Medulla oblongata (tissue), 1 donor: ENCODE data around the gene TNP2.

Experiments used
- DNase-seq: peaks from one replicate; pipeline ENCODE4 v3.0.0-alpha.2; 2015; ENCODE audit errors: extremely low spot score

The TNP2 gene

GRCh38 chr16:11268921-11269375, at the start of gene TNP2:
Gene TNP2 (minus strand): TSS chr16:11269325. CDS start chr16:11269262, 63 bp downstream.
- DNase-seq = no peak

- DNase-seq = no peak
These were observed 49.7 kb upstream of the TNP2 start for GRCh38 chr16:11318817-11319216.

DNA sequence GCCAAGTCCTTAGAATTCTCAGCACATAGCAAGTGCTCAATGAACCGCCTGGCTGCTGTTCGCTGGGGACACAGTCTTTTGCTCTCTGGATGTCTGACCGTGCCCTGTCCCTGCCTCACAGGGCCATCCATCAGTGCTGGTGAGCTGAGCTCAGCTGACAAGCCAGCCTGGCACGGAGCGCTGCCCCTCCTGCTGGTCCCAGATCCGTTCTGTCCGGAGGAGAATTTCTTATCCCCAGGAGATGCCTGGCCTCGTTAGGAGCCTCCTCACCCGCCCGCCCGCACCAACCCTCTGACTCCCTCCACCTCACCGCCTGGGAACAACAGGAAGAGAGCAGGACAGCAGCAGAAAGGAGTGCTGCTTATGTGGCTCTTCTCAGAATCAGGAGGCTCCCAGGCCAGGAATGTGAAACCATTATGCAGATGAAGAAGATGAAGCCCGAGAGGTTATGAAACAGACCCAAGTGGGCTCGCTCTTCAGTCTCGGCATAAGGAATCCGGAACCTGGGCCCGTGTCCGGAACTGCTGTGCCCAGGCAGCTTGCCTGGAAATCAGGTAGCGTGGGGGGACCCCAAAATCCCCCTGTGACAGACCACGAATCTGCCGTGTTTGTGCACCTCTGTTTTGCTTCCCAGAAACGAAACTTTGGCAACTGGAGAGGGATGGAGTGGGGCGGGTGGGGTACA, 47.3 kb upstream of the TNP2 start:
- DNase-seq = no peak

DNA sequence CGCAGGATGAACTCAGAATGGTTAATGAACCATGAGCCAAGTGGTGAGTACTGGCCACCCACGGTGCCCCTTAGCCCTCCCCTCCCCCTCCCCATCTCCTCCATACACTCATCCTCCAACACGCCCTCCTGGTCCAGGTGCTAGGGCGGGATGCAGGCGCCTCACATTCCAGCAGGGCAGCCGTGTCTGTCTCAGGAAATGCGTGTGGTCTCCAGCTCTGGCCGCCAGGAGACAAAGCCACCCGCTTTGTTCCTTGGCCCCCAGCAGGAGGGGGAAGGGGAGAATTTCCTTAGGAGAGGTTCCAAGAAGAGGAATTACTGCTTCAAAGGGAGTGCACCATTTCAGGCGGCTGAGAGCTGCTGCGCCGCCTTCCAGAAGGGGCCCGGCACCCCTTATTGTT, 46.4 kb upstream of the TNP2 start:
- no peak for DNase-seq

DNA sequence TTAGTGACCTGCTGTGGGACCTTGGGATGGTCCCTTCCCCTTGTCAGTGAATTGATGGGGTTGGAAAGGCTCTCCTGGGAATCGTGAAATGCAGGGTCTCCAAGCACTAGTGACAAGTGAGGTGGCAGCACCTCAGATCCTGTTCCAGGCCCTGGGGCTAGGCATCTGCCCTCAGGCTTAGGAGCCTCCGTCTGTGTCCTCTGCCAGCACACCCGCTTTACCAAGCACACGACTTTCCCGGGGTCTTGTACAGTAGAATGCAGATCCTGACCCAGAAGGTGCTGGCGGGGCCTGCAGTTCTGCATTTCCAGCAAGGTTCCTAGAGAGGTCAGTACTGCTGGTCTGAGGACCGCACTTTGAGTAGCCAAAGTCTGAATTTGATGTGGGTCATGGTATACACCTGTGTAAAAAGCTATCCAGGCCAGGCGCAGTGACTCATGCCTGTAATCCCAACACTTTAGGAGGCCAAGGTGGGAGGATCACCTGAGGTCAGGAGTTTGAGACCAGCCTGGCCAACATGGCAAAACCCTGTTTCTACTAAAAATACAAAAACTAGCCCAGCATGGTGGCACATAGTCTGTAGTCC, 45.3 kb upstream of the TNP2 start:
- DNase-seq = no peak

DNA sequence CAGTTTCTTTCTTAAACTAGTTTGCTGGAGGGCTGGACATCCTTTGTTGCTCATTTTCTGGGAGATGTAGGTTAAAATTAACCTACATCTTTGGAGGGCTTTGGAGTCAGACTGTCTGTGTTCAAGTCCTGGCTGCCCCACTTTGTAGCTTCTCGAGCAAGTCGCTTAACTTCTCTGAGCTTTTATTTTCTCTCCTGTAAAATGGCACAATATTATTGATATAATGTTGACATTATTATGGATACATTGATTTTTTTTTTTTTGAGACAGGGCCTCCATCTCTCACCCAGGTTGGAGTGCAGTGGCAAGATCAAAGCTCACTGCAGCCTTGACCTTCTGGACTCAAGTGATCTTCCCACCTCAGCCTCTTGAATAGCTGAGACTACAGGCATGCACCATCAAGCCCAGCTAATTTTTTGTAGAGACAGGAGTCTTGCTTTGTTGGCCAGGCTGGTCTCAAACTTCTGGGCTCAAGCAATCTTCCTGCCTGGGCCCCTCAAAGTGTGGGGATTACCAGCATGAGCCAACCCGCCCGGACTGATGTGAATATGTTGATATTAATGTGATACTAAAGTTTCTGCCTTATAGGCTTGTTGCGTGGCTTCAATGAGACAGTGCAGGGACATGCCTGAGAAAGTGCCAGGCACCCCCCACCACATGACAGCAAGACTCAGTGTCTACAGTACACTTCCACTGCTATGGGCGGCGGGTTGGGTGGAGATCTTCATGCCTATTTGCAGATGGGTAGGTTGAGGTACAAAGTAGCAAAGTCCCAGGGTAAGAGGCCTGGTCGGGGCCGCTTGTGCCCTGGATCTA, 44.6 kb upstream of the TNP2 start:
- no peak for DNase-seq

DNA sequence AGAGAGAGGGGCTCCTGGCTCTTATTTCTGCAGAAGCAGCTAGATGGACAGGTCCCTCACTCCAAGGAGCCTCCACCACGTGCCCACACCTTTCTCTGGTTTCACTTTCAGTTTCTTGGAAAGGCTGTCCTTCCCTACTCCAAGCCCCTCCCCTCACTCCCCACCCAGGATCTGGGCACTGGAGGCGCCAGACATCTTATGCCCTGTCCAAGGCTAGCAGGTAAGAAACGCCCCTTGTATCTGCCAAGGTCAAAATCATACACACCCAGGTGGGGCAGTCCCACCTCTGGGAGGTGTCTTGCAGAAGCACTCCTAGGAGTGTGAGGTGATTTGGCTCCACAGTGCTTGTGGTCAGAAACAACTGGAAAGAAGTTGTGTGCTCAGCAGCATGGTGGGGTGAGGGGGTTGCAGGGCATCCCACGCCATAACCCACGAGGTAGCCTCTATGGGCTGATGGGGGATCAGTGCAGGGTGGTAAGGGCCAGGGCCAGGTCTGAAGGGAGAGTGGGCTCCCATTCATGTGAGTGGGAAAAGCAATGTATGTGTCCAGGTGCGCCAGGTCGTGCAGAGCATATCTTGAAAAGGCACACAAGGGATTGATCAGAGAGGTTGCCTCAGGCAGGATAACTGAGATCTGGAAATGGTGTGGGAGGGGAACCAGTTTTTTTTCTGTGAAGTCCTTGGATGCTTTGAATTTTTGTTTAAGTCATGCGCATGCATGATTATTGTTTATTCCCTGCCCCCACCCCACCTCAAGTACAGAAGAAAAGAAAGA, 43.8 kb upstream of the TNP2 start:
- no peak for DNase-seq

- no peak for DNase-seq
These were observed 42.0 kb upstream of the TNP2 start for GRCh38 chr16:11310997-11311561.

DNA sequence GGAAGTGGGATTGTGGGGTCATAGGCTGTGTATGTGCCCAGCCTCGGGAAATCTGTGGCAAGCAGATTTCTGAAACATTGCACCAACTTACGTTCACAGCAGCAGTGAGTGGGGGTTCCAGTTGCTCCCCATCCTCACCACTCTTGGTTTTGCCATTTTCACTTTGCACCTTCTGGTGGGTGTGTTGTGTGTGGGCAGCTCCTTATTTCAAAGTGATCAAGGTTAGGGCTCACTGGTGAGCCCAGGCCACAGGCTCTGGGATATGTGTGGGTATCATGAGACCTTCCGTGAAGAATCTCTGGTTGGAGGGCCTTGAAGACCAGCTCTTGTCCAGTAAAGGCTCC, 41.5 kb upstream of the TNP2 start:
- no peak for DNase-seq

DNA sequence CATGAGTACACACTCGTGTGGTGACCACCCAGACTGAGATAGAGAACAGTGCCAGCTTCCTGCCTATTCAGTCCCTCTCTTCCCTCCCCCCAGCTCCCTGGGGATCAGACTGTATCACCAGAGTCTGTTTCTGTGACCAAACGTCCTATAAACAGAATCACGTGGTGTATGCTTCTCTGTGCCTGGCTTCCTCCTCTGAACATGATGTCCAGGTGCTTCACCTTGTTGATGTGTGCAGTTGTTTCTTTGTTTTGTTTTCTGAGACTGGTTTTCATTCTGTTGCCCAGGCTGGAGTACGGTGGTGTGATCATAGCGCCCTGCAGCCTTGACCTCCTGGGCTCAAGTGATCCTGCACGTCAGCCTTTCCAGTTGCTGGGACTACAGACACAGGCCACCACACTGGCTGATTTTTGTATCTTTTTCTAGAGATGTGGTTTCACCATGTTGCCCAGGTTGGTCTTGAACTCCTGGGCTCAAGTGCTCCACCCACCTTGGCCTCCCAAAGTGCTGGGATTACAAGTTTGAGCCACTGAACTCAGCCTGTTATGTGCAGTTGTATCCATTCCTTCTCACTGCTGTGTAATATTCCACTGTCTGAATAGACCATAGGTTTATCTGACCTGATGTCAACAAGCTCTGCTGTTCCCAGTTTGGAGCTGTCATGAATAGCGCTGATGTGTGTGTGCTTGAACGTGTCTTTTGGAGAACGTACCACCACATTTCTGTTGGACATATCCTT, 40.9 kb upstream of the TNP2 start:
- DNase-seq = no peak

DNA sequence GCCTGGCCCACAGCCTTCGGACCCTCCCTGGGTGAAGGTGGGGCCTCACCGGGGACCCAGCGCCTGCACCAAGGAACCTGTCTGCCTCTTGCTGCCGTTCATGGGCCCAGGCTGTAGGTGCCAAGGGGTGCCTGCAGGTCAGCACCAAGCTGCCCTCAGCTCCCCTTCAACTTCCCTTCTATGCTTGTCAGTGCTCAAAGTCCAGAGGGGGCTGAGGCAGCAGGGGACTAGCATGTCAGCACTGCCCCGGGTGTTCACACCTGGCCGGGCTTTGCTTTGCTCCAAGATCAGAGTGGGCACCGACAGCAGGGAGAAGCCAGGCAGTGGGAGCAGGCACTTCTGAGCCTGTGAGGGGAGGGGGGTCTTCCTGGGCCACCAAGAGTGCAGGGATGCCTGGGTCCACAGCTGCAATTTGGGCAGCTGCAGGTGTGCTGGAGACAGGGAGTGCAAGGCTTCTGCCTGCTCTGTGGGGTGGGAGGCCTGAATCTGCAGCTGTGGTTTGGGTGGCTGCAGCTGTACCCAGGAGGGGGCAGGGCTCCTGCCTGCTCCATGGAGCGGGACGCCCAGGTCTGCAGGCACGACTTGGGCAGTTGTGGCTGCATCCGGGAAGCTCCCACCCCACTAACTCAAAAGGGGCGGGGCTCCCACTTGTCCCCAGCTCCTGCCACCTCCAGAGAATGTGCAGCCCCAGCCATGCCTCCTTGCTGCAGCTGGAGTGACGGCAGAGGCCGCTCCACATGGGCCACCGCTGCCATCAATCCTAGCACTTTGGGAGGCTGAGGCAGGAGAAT, 39.6 kb upstream of the TNP2 start:
- no peak for DNase-seq

GRCh38 chr16:11307639-11308492, 38.7 kb upstream of the TNP2 start:
- no peak for DNase-seq

GRCh38 chr16:11306997-11307638, 38.0 kb upstream of the TNP2 start:
- DNase-seq = no peak

GRCh38 chr16:11306381-11306780, 37.3 kb upstream of the TNP2 start:
- no peak for DNase-seq

- DNase-seq = no peak
These were observed 34.4 kb upstream of the TNP2 start for GRCh38 chr16:11303405-11304138.

GRCh38 chr16:11302977-11303376, 33.9 kb upstream of the TNP2 start:
- DNase-seq = no peak

GRCh38 chr16:11301645-11302501, 32.7 kb upstream of the TNP2 start:
- no peak for DNase-seq
